Kidney glomerular epithelial cell (primary cell): ENCODE data around the gene YJU2.
"Not testable (repeated sequence)": the region's sequence is repeated elsewhere in the genome, so short reads cannot be mapped to it uniquely, and the experiment has no call there.

Source experiments
- DNase-seq: peaks from one replicate; lab custom pipeline; 2025; lab: John Stamatoyannopoulos, UW

The YJU2 gene

GRCh38 chr19:4228765-4229178 is 18.1 kb upstream of the YJU2 start:
- no peak for DNase-seq

GRCh38 chr19:4229179-4229931 is 17.5 kb upstream of the YJU2 start, which contains the start of gene EBI3:
TSS of gene EBI3 (plus strand) at chr19:4229523. CDS start at chr19:4229551, 28 bp downstream.
- DNase-seq: peak; percentile 68

GRCh38 chr19:4230237-4230636 is 16.6 kb upstream of the YJU2 start:
- not testable (repeated sequence) for DNase-seq

- not testable (repeated sequence) for DNase-seq
Observed at GRCh38 chr19:4231521-4231920, 15.4 kb upstream of the YJU2 start.

- DNase-seq: not testable (repeated sequence)
Observed at GRCh38 chr19:4232139-4232538, 14.7 kb upstream of the YJU2 start.

- no peak for DNase-seq
Observed at GRCh38 chr19:4232614-4233281, 14.1 kb upstream of the YJU2 start.

- peak; percentile 11 for DNase-seq
Observed at GRCh38 chr19:4233282-4233853, 13.5 kb upstream of the YJU2 start.

- no peak for DNase-seq
Observed at GRCh38 chr19:4234142-4234861, 12.6 kb upstream of the YJU2 start.

GRCh38 chr19:4234862-4235201 is 12.0 kb upstream of the YJU2 start:
- no peak for DNase-seq

GRCh38 chr19:4237510-4237909 is 9.4 kb upstream of the YJU2 start:
- DNase-seq: not testable (repeated sequence)

GRCh38 chr19:4238831-4239230 is 8.0 kb upstream of the YJU2 start:
- DNase-seq: no peak

- DNase-seq: no peak
Observed at GRCh38 chr19:4241824-4242430, 5.0 kb upstream of the YJU2 start.

- DNase-seq: not testable (repeated sequence)
Observed at GRCh38 chr19:4245938-4246337, 942 bp upstream of the YJU2 start.

- no peak for DNase-seq
Observed at GRCh38 chr19:4256563-4256962, 9.7 kb downstream of the YJU2 start.

- DNase-seq: no peak
Observed at GRCh38 chr19:4257025-4257424, 10.1 kb downstream of the YJU2 start.

GRCh38 chr19:4258181-4258580 is 11.3 kb downstream of the YJU2 start:
- no peak for DNase-seq

- DNase-seq: no peak
Observed at GRCh38 chr19:4260613-4261191, 13.8 kb downstream of the YJU2 start.

- DNase-seq: no peak
Observed at GRCh38 chr19:4264812-4265211, 17.9 kb downstream of the YJU2 start.

GRCh38 chr19:4266253-4267000 is 19.5 kb downstream of the YJU2 start:
- DNase-seq: no peak

- no peak for DNase-seq
Observed at GRCh38 chr19:4267101-4267900, 20.4 kb downstream of the YJU2 start.
